Caco-2 (cell line): ENCODE measurements around the gene ZNF500. TPM values are rescaled to one million over a fixed set of nuclear protein-coding genes. Genes with fewer than 3 reads are reported as not detected.

ENCODE experiments used
- BruUV-seq: library from RNA; stranded (reverse); fragments of 400-500 nt; replicated peaks from 2 replicates; lab custom pipeline; 2021; lab: Mats Ljungman, UMichigan
- CTCF ChIA-PET: fragments of 300-600 bp; sonication (Branson Sonifier 250); formaldehyde crosslinking; loops from one replicate; lab custom pipeline; 2022; ENCODE audit warnings: antibody characterized with exemption; lab: Charles Lee
- POLR2A ChIA-PET: fragments of 300-600 bp; sonication (Branson Sonifier 250); formaldehyde crosslinking; loops from one replicate; lab custom pipeline; 2022; ENCODE audit warnings: antibody characterized with exemption; lab: Charles Lee
- DNase-seq, 2 experiments: peaks; one replicate each; pipeline versions ENCODE4 v3.0.0 to v3.0.0-alpha.2; 2020 to 2022
- H3K27me3 ChIP-seq: replicated peaks from 2 replicates; pipeline ENCODE4 v1.6.0; 2011; ENCODE audit warnings: low read length; ENCODE audit not compliant: control insufficient read depth, insufficient read depth
- H3K36me3 ChIP-seq: 2 replicates; pipeline ENCODE4 v1.5.1; 2011; ENCODE audit warnings: low read length; ENCODE audit not compliant: control insufficient read depth, insufficient read depth
- H3K4me1 ChIP-seq: fragments of 250-450 bp; sonication (Bioruptor Pico); 2 replicates; pipeline ENCODE4 v1.5.1; 2020; ENCODE audit warnings: mild to moderate bottlenecking
- H3K4me3 ChIP-seq: 2 replicates; pipeline ENCODE4 v1.5.1; 2011; ENCODE audit warnings: low read depth, mild to moderate bottlenecking, control low read depth, low read length
- H3K9me3 ChIP-seq: fragments of 250-450 bp; sonication (Bioruptor Pico); 2 replicates; pipeline ENCODE4 v1.5.1; 2020; ENCODE audit warnings: mild to moderate bottlenecking, moderate library complexity
- H3K27ac Mint-ChIP-seq: one replicate; pipeline ENCODE4 v1.8.0; 2022; ENCODE audit warnings: mixed read lengths; ENCODE audit not compliant: unreplicated experiment
- H3K27me3 Mint-ChIP-seq: one replicate; pipeline ENCODE4 v1.8.0; 2022; ENCODE audit warnings: mixed read lengths; ENCODE audit not compliant: insufficient read depth, unreplicated experiment
- H3K36me3 Mint-ChIP-seq: one replicate; pipeline ENCODE4 v1.8.0; 2022; ENCODE audit warnings: mild to moderate bottlenecking, mixed read lengths; ENCODE audit not compliant: insufficient read depth, unreplicated experiment
- H3K4me1 Mint-ChIP-seq: one replicate; pipeline ENCODE4 v1.8.0; 2022; ENCODE audit warnings: low read depth, mixed read lengths; ENCODE audit not compliant: unreplicated experiment
- H3K4me3 Mint-ChIP-seq: one replicate; pipeline ENCODE4 v1.8.0; 2022; ENCODE audit warnings: mild to moderate bottlenecking, moderate library complexity, mixed read lengths; ENCODE audit not compliant: unreplicated experiment
- H3K9me3 Mint-ChIP-seq: one replicate; pipeline ENCODE4 v1.8.0; 2022; ENCODE audit warnings: mixed read lengths; ENCODE audit not compliant: unreplicated experiment
- CTCF ChIP-seq, 2 experiments: fragments of 200-600 bp in 1 of 2; IDR thresholded peaks; 1 replicate in 1 of 2; 2 replicates in 1 of 2; pipeline versions ENCODE4 v1.5.1 to v1.8.0; 2011 to 2022; ENCODE audit warnings: antibody characterized with exemption in 1 of 2, control low read depth in 1 of 2, inconsistent platforms in 1 of 2, low read depth in 1 of 2, low read length in 1 of 2, mild to moderate bottlenecking in 1 of 2, moderate library complexity in 1 of 2; ENCODE audit not compliant: insufficient read depth in 1 of 2, severe bottlenecking in 1 of 2, unreplicated experiment in 1 of 2
- intact Hi-C: fragments of 100-400 bp; cut with micrococcal nuclease; formaldehyde crosslinking; loops from one replicate; pipeline ENCODE4 v1.10.0; 2022; ENCODE audit not compliant: unreplicated experiment
- total RNA-seq: library from RNA; stranded (reverse); gene quantifications from 2 replicates; pipeline ENCODE4 v1.2.3, GENCODE V29; 2022

Gene ZNF500
- total RNA-seq, 1 experiment from 2014 or later: 12.9 TPM

- intact Hi-C loops: no loop called here
- Histone ChIP-seq H3K4me1 (no peaks in the 10 kb centered on the region), H3K4me3 (no peak overlapping the region), H3K27me3 (no peaks in the 10 kb centered on the region), H3K36me3 (no peaks in the 10 kb centered on the region), H3K9me3 (no peaks in the 10 kb centered on the region)
- Mint-ChIP-seq H3K9me3 (no peaks in the 10 kb centered on the region), H3K27me3 (no peaks in the 10 kb centered on the region), H3K36me3 (no peaks in the 10 kb centered on the region), H3K4me1 (peaks cover 7% of the 10 kb centered on the region), H3K27ac (no peak overlapping the region), H3K4me3 (no peak overlapping the region)
- POLR2A ChIA-PET: no interaction called here
- CTCF ChIA-PET: no interaction called here
- TF ChIP-seq CTCF (IDR thresholded peaks at IDR 0.05; ENCODE audit: insufficient read depth in 1 of 2, low read depth in 1 of 2, low read length in 1 of 2, severe bottlenecking in 1 of 2, unreplicated experiment in 1 of 2): no peak
- DNase-seq: no peak
- BruUV-seq: no TSS peak
Measured at GRCh38 chr16:4775005-4775404, 8.0 kb upstream of the ZNF500 start.

DNA sequence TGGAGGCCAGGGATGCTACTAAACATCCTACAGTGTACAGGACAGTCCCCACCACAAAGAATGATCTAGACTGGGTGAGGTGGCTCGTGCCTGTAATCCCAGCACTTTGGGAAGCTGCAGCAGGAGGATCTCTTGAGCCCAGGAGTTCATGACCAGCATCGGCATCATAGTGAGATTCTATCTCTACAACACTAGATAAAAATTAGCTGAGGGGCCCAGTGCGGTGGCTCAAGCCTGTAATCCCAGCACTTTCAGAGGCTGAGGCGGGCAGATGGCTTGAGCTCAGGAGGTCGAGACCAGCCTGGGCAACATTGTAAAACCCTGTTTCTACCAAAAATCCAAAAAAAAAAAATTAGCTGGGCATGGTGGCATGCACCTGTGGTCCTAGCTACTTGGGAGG is 5.4 kb upstream of the ZNF500 start:
- H3K27me3 Mint-ChIP-seq: no peaks in the 10 kb centered on the region
- DNase-seq: no peak
- Histone ChIP-seq H3K36me3 (no peaks in the 10 kb centered on the region), H3K9me3 (no peaks in the 10 kb centered on the region), H3K4me3 (no peak overlapping the region), H3K27me3 (no peaks in the 10 kb centered on the region), H3K4me1 (peaks cover 10% of the 10 kb centered on the region; the same call in 1 of the 2 replicates)
- H3K36me3 Mint-ChIP-seq: peaks cover 9% of the 10 kb centered on the region
- POLR2A ChIA-PET: no interaction called here
- no peaks in the 10 kb centered on the region for H3K9me3 Mint-ChIP-seq
- intact Hi-C loops: no loop called here
- H3K27ac Mint-ChIP-seq: no peak overlapping the region
- H3K4me3 Mint-ChIP-seq: no peak overlapping the region
- peaks cover 17% of the 10 kb centered on the region for H3K4me1 Mint-ChIP-seq
- no peak for TF ChIP-seq CTCF (IDR thresholded peaks at IDR 0.05; ENCODE audit: insufficient read depth in 1 of 2, low read depth in 1 of 2, low read length in 1 of 2, severe bottlenecking in 1 of 2, unreplicated experiment in 1 of 2)
- CTCF ChIA-PET: no interaction called here
- no TSS peak for BruUV-seq

GRCh38 chr16:4771646-4772045 is 4.7 kb upstream of the ZNF500 start:
- ChIA-PET CTCF (no interaction called here), POLR2A (no interaction called here)
- Mint-ChIP-seq H3K27ac (no peak overlapping the region), H3K9me3 (no peaks in the 10 kb centered on the region), H3K36me3 (peaks cover 9% of the 10 kb centered on the region), H3K4me1 (peaks cover 17% of the 10 kb centered on the region), H3K27me3 (no peaks in the 10 kb centered on the region), H3K4me3 (no peak overlapping the region)
- peaks cover 10% of the 10 kb centered on the region; the same call in 1 of the 2 replicates for H3K4me1 ChIP-seq
- no peak for DNase-seq
- intact Hi-C loops: no loop called here
- H3K4me3 ChIP-seq: no peak overlapping the region
- no peaks in the 10 kb centered on the region for H3K9me3 ChIP-seq
- no peak for TF ChIP-seq CTCF (IDR thresholded peaks at IDR 0.05; ENCODE audit: insufficient read depth in 1 of 2, low read depth in 1 of 2, low read length in 1 of 2, severe bottlenecking in 1 of 2, unreplicated experiment in 1 of 2)
- no peaks in the 10 kb centered on the region for H3K27me3 ChIP-seq
- H3K36me3 ChIP-seq: no peaks in the 10 kb centered on the region
- BruUV-seq: no TSS peak
